Testis (tissue), 3 donors: ENCODE measurements around the gene DHRS7B. TPM values are rescaled to one million over a fixed set of nuclear protein-coding genes. Genes with fewer than 3 reads are reported as not detected.
"Not testable (repeated sequence)": the region's sequence is repeated elsewhere in the genome, so short reads cannot be mapped to it uniquely, and the experiment has no call there.

Experiments used
- DNase-seq: peaks from one replicate; pipeline ENCODE4 v3.0.0-alpha.2; 2019
- H3K27ac ChIP-seq, 2 donors: fragments of 200-600 bp; sonication (generic); one replicate each; pipeline ENCODE4 v1.5.1; 2019
- H3K27me3 ChIP-seq: fragments of 200-600 bp; sonication (generic); one replicate; pipeline ENCODE4 v1.5.1; 2019
- H3K36me3 ChIP-seq: fragments of 200-600 bp; sonication (generic); one replicate; pipeline ENCODE4 v1.5.1; 2017; ENCODE audit warnings: low read depth; ENCODE audit errors: missing control alignments
- H3K4me1 ChIP-seq: fragments of 200-600 bp; sonication (generic); one replicate; pipeline ENCODE4 v1.5.1; 2019
- H3K4me3 ChIP-seq, 2 donors: fragments of 200-600 bp; sonication (generic); one replicate each; pipeline ENCODE4 v1.5.1; 2017 to 2019
- H3K9me3 ChIP-seq: fragments of 200-600 bp; sonication (generic); one replicate; pipeline ENCODE4 v1.5.1; 2017
- CTCF ChIP-seq, 3 experiments: fragments of 450-650 bp in 2 of 3; fragments of 200-600 bp in 1 of 3; sonication (generic) in 1 of 3; IDR thresholded peaks; one replicate each; pipeline ENCODE4 v1.5.1; 2016 to 2019; ENCODE audit warnings: antibody characterized with exemption in 3 of 3, mild to moderate bottlenecking in 2 of 3, moderate library complexity in 1 of 3
- POLR2A ChIP-seq: fragments of 450-650 bp; IDR thresholded peaks from one replicate; pipeline ENCODE4 v1.6.1; 2017; ENCODE audit warnings: antibody characterized with exemption, mild to moderate bottlenecking, moderate library complexity
- WGBS, 2 donors: methylation state at CpG; one replicate each; pipeline ENCODE4 v1.1.5; 2018; 5-methylcytosine and 5-hydroxymethylcytosine counted together
- intact Hi-C: fragments of 100-400 bp; cut with DNase I; formaldehyde crosslinking; loops from one replicate; pipeline ENCODE4 v1.15.1; 2023; ENCODE audit warnings: low total_unique reads
- polyA plus RNA-seq: library from polyadenylated mRNA; stranded (reverse); fragments of 350-450 nt; fragmentation: Illumina TruSeq; extraction: RNeasy Lipid Tissue Mini Kit (QIAGEN cat#74804); gene quantifications from one replicate; pipeline ENCODE4 v1.2.3, GENCODE V29; 2014; ENCODE audit warnings: low read depth, low replicate concordance; ENCODE audit not compliant: insufficient read depth
- total RNA-seq, 2 donors: library from RNA; depleted of rRNA; stranded (reverse); fragments of >200 nt; gene quantifications; one replicate each; pipeline ENCODE4 v1.2.3, GENCODE V29; 2016

DHRS7B gene
- total and polyA plus RNA-seq, 3 donors from 2014 or later: 39.0 to 81.7 (median 53.6) TPM

DNA sequence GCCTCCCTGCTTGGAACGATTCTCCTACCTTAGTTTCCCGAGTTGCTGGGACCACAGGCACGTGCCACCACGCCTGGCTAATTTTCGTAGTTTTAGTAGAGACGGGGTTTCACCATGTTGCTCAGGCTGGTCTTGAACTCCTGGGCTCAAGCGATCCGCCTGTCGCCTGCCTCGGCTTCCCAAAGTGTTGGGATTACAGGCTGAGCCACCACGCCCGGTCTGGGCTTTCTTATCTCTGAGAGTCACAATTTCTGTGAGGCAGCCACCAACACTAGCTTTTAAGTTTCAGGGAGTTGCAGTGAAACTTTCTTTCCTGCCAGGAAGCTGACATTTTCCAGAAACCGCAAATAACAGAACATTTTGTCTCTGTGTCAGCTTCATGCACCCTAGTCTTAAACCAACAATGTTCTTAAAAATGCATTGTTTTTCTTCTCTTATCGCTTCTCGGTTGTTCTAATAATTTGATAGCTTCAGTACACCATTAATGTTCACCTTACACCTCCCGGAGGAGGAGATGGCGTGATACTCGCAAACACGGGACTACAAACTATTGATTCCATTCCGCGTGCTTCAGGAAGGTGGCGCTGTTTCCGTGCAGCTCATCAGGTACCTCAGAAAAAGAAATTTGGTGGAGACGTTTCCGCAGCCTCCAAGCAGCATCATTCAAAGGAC lies 7.4 kb upstream of the DHRS7B start:
- Histone ChIP-seq H3K27me3 (no peaks in the 10 kb centered on the region), H3K27ac (peak overlapping the region in 1 of 2 donors; percentile 73), H3K36me3 (no peaks in the 10 kb centered on the region), H3K9me3 (no peaks in the 10 kb centered on the region), H3K4me3 (peak overlapping the region in 1 of 2 donors; percentile 24), H3K4me1 (peaks cover 3% of the 10 kb centered on the region)
- 19 to 20% methylated on average over 25 of the region's 25 CpGs for WGBS, 2 donors
- DNase-seq: peak; percentile 86
- no peak for TF ChIP-seq POLR2A
- peak; percentile 60 to 87 (median 86) for TF ChIP-seq CTCF (IDR thresholded peaks at IDR 0.05)
- intact Hi-C loops: no loop called here

GRCh38 chr17:21119919-21120249 lies 6.9 kb upstream of the DHRS7B start:
- TF ChIP-seq POLR2A (no peak), CTCF (IDR thresholded peaks at IDR 0.05) (no peak)
- no peak overlapping the region for H3K4me3 ChIP-seq
- DNase-seq: no peak
- H3K36me3 ChIP-seq: no peaks in the 10 kb centered on the region
- intact Hi-C loops: loop anchor here (10.0 kb wide), 2 partner anchors 165 to 395 kb away; partner anchors contain the start of gene MAP2K3
- no peaks in the 10 kb centered on the region for H3K9me3 ChIP-seq
- H3K27me3 ChIP-seq: no peaks in the 10 kb centered on the region
- 0% methylated on average over 5 of the region's 5 CpGs for WGBS, 2 donors
- H3K27ac ChIP-seq: no peak overlapping the region
- H3K4me1 ChIP-seq: peaks cover 3% of the 10 kb centered on the region

DNA sequence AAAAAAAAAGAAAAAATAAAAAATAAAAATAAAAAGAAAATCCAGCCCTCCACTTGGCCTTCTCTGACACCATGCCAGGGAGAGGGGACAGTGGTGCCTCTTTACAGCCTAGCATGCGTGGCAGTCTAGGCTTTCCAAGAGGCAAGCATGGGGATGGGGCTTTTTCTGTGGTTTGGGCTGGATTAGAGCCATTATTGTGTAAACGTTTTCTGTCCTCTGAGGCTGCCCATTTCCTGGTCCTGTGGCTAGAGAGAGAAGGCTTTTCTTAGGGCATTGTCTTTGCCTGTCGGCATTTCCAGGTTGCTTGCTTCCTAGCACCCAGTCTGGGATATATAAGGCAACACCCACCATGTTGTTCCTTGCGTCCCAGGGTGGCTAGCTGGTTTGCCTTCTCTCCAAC lies 2.7 kb upstream of the DHRS7B start:
- DNase-seq: no peak
- Histone ChIP-seq H3K4me1 (peaks cover 3% of the 10 kb centered on the region), H3K27me3 (no peaks in the 10 kb centered on the region), H3K27ac (no peak overlapping the region), H3K9me3 (no peaks in the 10 kb centered on the region), H3K4me3 (no peak overlapping the region), H3K36me3 (no peaks in the 10 kb centered on the region)
- TF ChIP-seq POLR2A (no peak), CTCF (IDR thresholded peaks at IDR 0.05) (no peak)
- 57 to 63% methylated on average over 4 of the region's 4 CpGs for WGBS, 2 donors
- intact Hi-C loops: loop anchor here (10.0 kb wide), 2 partner anchors 161 to 391 kb away; partner anchors contain the start of gene MAP2K3

GRCh38 chr17:21124517-21124916 lies 2.2 kb upstream of the DHRS7B start:
- intact Hi-C loops: loop anchor here (10.0 kb wide), 2 partner anchors 160 to 390 kb away; partner anchors contain the start of gene MAP2K3
- WGBS, 2 donors: 87 to 93% methylated on average over 4 of the region's 4 CpGs

DNA sequence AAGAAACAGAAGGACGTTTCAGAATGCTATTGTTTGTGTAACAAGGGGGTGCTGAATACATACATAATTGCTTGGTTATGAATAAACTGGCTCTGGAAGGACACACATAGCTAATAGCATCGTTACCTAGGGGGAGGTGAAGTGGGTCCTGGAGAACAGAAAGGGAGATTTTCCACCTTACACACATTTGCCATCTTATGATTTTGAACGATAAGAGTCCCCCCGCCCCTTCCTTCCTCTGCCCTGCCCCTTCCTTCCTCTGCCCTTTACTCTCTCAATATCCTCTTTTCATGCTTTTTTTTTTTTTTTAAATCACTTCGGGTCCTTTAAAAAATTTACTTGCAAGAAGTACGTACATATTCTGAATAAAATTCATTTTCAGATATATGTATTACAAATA lies 902 bp upstream of the DHRS7B start:
- intact Hi-C loops: loop anchor here (10.0 kb wide), 2 partner anchors 159 to 389 kb away; partner anchors contain the start of gene MAP2K3
- WGBS, 2 donors: 43 to 50% methylated on average over 6 of the region's 6 CpGs
- no peaks in the 10 kb centered on the region for H3K27me3 ChIP-seq

More at GRCh38 chr17:21124517-21124916, 2.2 kb upstream of the DHRS7B start:
- not testable (repeated sequence) for H3K4me1 ChIP-seq, H3K9me3 ChIP-seq, H3K27ac ChIP-seq, H3K36me3 ChIP-seq, DNase-seq, H3K4me3 ChIP-seq, H3K27me3 ChIP-seq

More for the DNA sequence above, 902 bp upstream of the DHRS7B start:
- Histone ChIP-seq H3K4me3 (no peak overlapping the region), H3K4me1 (no peaks in the 10 kb centered on the region), H3K36me3 (no peaks in the 10 kb centered on the region), H3K9me3 (no peaks in the 10 kb centered on the region), H3K27ac (no peak overlapping the region)
- TF ChIP-seq POLR2A: no peak
- no peak for TF ChIP-seq CTCF (IDR thresholded peaks at IDR 0.05)
- no peak for DNase-seq
